Putamen (tissue), 1 donor: Measurements from ENCODE around the gene GID8.
"Not testable (repeated sequence)": the region's sequence is repeated elsewhere in the genome, so short reads cannot be mapped to it uniquely, and the experiment has no call there.

Experiments
- DNase-seq: peaks from one replicate; pipeline ENCODE4 v3.0.0-alpha.2; 2016; ENCODE audit warnings: low spot score

The GID8 gene

GRCh38 chr20:62922451-62922921, 15.5 kb upstream of the GID8 start:
- DNase-seq: no peak

GRCh38 chr20:62923059-62923668, 14.8 kb upstream of the GID8 start:
- DNase-seq: not testable (repeated sequence)

- DNase-seq: no peak
These were observed 14.1 kb upstream of the GID8 start for GRCh38 chr20:62923669-62924441.

- no peak for DNase-seq
These were observed 13.4 kb upstream of the GID8 start for GRCh38 chr20:62924442-62925075.

- no peak for DNase-seq
These were observed 12.9 kb upstream of the GID8 start for GRCh38 chr20:62925076-62925419.

GRCh38 chr20:62925420-62926228, 12.3 kb upstream of the GID8 start:
- no peak for DNase-seq

GRCh38 chr20:62926229-62927127, 11.5 kb upstream of the GID8 start, which contains the start of gene DIDO1:
Gene DIDO1, minus strand, starts transcription at chr20:62926505.
- DNase-seq: peak; percentile 92

GRCh38 chr20:62927128-62927705, 10.7 kb upstream of the GID8 start:
- DNase-seq: no peak

GRCh38 chr20:62928246-62928939, 9.6 kb upstream of the GID8 start:
- DNase-seq: no peak

GRCh38 chr20:62929051-62929538, 8.9 kb upstream of the GID8 start:
- no peak for DNase-seq

GRCh38 chr20:62931464-62931863, 6.5 kb upstream of the GID8 start:
- no peak for DNase-seq

- DNase-seq: no peak
These were observed 4.0 kb upstream of the GID8 start for GRCh38 chr20:62933966-62934365.

- no peak for DNase-seq
These were observed 2.6 kb upstream of the GID8 start for GRCh38 chr20:62935204-62935967.

GRCh38 chr20:62935968-62936585, 1.9 kb upstream of the GID8 start:
- no peak for DNase-seq

GRCh38 chr20:62937268-62938104, 461 bp upstream of the GID8 start:
- DNase-seq: peak; percentile 92

- DNase-seq: no peak
These were observed 2.9 kb downstream of the GID8 start for GRCh38 chr20:62940875-62941274.

GRCh38 chr20:62941792-62942191, 3.8 kb downstream of the GID8 start:
- no peak for DNase-seq

- no peak for DNase-seq
These were observed 4.5 kb downstream of the GID8 start for GRCh38 chr20:62942456-62942855.
